Common myeloid progenitor, CD34-positive (primary cell): ENCODE results near the gene OLFM1.
A peak's percentile ranks its signal among the peaks of the same experiment; 100 is the strongest.

ENCODE experiments used
- CTCF ChIA-PET: fragments of 350-600 bp; sonication (Branson Sonifier 250); formaldehyde crosslinking; loops from one replicate; lab custom pipeline; 2021; ENCODE audit warnings: antibody characterized with exemption; lab: Charles Lee
- POLR2A ChIA-PET: fragments of 350-600 bp; sonication (Branson Sonifier 250); formaldehyde crosslinking; loops from one replicate; lab custom pipeline; 2021; ENCODE audit warnings: antibody characterized with exemption; lab: Charles Lee
- DNase-seq, 3 donors: peaks; one replicate each; pipeline versions ENCODE4 v3.0.0 to v3.0.0-alpha.2; 2013
- H3K27ac ChIP-seq, 2 experiments: 1 replicate in 1 of 2; 2 replicates in 1 of 2; pipeline ENCODE4 v1.7.0; 2013; ENCODE audit warnings: inconsistent platforms in 2 of 2, low read length in 2 of 2, mild to moderate bottlenecking in 2 of 2, low read depth in 1 of 2, moderate library complexity in 1 of 2; ENCODE audit not compliant: severe bottlenecking in 2 of 2, insufficient read depth in 1 of 2, poor library complexity in 1 of 2
- H3K27me3 ChIP-seq, 5 experiments: replicated peaks in 2 of 5; 1 replicate in 3 of 5; 2 replicates in 2 of 5; pipeline versions ENCODE4 v1.6.1 to v1.7.0; 2013; ENCODE audit warnings: low read length in 4 of 5, mild to moderate bottlenecking in 2 of 5, moderate library complexity in 2 of 5, inconsistent platforms in 1 of 5; ENCODE audit not compliant: insufficient read depth in 5 of 5, control insufficient read depth in 4 of 5
- H3K36me3 ChIP-seq, 4 experiments: 1 replicate in 2 of 4; 2 replicates in 2 of 4; pipeline versions ENCODE4 v1.6.1 to v1.7.0; 2013; ENCODE audit warnings: low read length in 3 of 4, control low read depth in 1 of 4, mild to moderate bottlenecking in 1 of 4; ENCODE audit not compliant: control insufficient read depth in 4 of 4, insufficient read depth in 4 of 4
- H3K4me1 ChIP-seq, 4 experiments: 1 replicate in 3 of 4; 2 replicates in 1 of 4; pipeline versions ENCODE4 v1.6.1 to v1.7.1; 2013; ENCODE audit warnings: low read length in 3 of 4, mild to moderate bottlenecking in 3 of 4, control low read depth in 1 of 4, inconsistent platforms in 1 of 4, moderate library complexity in 1 of 4; ENCODE audit not compliant: control insufficient read depth in 4 of 4, insufficient read depth in 4 of 4; ENCODE audit errors: control extremely low read depth in 1 of 4
- H3K4me3 ChIP-seq, 7 experiments: 1 replicate in 4 of 7; 2 replicates in 3 of 7; pipeline versions ENCODE4 v1.5.1 to v1.7.0; 2013; ENCODE audit warnings: mild to moderate bottlenecking in 7 of 7, low read length in 6 of 7, moderate library complexity in 6 of 7, inconsistent platforms in 2 of 7, low read depth in 2 of 7, control low read depth in 1 of 7; ENCODE audit not compliant: insufficient read depth in 4 of 7, control insufficient read depth in 1 of 7; ENCODE audit errors: extremely low read depth in 1 of 7
- H3K9me3 ChIP-seq, 5 experiments: 1 replicate in 4 of 5; 2 replicates in 1 of 5; pipeline versions ENCODE4 v1.6.1 to v1.7.1; 2013; ENCODE audit warnings: low read length in 4 of 5, mild to moderate bottlenecking in 2 of 5, inconsistent platforms in 1 of 5, low read depth in 1 of 5, moderate library complexity in 1 of 5; ENCODE audit not compliant: control insufficient read depth in 4 of 5, insufficient read depth in 2 of 5; ENCODE audit errors: control extremely low read depth in 1 of 5
- WGBS: methylation state at CpG from one replicate; pipeline ENCODE4 v1.1.5; 2013; ENCODE audit not compliant: insufficient coverage; 5-methylcytosine and 5-hydroxymethylcytosine counted together

The OLFM1 gene

DNA sequence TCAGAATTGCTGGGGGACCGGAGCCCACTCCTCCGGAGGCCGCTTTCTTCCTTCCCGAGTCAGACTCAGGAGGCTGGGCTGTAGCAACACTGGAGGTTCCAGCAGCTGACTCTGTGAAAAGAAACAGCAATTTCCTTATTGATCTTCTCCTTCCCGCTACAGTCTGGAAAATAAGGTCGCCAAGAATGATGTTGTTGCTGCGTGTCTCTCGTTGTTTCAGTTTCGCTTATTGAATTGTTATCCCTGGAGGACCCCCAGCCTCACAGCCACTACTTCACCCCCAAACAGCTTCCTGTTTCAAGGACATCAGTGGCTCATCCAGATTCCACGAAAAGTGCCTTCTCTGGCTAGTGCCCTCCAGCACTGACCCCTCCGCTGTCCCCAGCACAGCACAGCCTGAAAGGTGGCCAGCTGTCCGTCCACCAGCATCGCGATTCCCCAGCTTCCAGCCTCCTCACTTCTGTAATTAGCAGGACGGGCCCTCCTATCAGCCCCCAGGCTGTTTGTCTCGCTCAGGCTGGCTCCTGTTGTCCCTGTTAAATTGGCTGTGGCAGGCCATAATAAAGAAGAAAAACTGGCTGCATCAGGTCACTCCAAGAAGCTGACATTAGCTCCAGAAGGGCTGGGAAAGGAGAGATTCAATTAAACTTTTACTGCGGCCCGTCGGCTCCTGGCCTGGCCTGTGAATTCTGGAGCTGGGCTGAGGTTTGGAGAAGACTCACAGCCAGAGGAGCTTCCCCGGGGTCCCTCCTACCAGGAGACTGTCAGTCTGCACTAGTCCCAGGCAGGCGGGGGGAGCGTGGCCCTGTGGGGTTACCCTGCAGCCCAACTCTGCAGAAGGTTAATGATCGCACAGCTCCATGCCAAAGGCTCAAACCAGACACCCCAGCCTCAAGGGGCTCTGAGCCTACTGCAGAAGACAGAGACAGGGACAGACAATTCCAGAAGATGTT, 40.5 kb downstream of the OLFM1 start:
- H3K9me3 ChIP-seq = no peaks in the 10 kb centered on the region
- H3K27ac ChIP-seq = no peak overlapping the region
- ChIA-PET CTCF (no interaction called here), POLR2A (no interaction called here)
- DNase-seq = no peak
- 61% methylated on average over 21 of the region's 23 CpGs for WGBS
- H3K36me3 ChIP-seq = no peaks in the 10 kb centered on the region
- H3K27me3 ChIP-seq = peaks cover 0 to 49% (median 1%) of the 10 kb centered on the region in 5 experiments
- no peaks in the 10 kb centered on the region for H3K4me1 ChIP-seq
- no peak overlapping the region for H3K4me3 ChIP-seq

DNA sequence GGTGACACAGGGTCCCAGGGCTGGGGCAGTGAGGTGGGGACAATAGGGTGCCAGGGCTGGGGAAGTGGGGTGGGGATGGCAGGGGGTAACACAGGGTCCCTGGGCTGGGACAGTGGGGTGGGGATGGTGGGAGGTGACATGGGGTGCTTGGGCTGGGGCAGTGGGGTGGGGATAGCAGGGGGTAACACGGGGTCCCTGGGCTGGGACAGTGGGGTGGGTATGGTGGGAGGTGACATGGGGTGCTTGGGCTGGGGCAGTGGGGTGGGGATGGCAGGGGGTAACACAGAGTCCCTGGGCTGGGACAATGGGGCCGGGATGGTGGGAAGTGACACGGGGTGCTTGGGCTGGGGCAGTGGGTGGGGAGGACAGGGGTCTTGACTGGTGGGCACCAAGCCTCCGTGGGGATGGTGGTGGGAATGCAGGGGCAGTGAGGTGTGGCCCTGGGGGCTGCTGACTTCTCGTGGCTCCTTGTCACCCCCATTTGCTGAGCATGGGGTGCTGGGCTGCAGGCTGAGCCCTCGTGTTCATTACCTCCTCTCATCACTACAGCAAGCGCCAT, 41.7 kb downstream of the OLFM1 start:
- Histone ChIP-seq H3K4me1 (no peaks in the 10 kb centered on the region), H3K9me3 (no peaks in the 10 kb centered on the region), H3K27ac (no peak overlapping the region), H3K4me3 (no peak overlapping the region), H3K36me3 (no peaks in the 10 kb centered on the region), H3K27me3 (peaks cover 0 to 58% (median 2%) of the 10 kb centered on the region in 5 experiments)
- ChIA-PET POLR2A (no interaction called here), CTCF (no interaction called here)
- DNase-seq = no peak
- WGBS = 98% methylated on average over 6 of the region's 7 CpGs

DNA sequence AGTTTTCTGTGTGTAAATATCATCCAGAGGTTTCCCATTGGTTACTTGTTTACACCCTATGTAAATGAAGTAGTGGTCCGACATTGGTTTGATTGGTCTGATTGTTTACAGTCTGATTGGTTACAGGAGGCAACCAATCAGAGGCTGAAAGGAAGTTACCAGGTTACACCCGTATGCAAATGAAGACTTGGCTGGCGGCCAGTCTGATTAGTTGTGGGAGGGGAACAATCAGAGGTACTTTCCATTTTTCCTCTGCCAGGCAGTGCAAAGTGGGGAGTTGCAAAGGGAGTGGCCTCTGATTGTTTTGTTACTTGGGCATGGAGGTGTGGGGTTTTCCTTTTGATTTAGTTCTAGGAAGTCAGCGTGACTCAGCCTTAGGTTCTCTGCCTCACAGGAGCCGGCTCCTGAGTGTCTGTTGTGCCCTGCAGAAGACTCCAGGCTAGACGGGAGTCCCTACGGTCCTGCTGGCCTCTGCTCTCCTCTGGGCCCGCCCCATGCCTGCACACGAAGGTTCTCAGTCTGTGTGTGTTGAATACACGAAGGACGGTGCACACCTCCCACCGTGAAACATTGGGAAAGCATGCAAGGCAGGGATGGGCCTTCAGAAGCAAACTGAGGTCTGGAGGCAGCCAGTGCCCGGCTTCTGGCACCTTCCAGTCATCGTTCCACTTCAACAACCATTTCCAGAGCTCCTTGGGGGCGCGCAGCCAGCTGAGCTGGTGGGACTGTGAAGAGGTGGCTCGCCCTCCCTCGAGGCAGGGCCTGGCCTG, 42.9 kb downstream of the OLFM1 start:
- POLR2A ChIA-PET = no interaction called here
- no peak overlapping the region for H3K4me3 ChIP-seq
- no peaks in the 10 kb centered on the region for H3K9me3 ChIP-seq
- CTCF ChIA-PET = no interaction called here
- no peaks in the 10 kb centered on the region for H3K4me1 ChIP-seq
- 86% methylated on average over 13 of the region's 18 CpGs for WGBS
- DNase-seq = peak in 1 of 3 donors; percentile 6
- no peak overlapping the region for H3K27ac ChIP-seq
- H3K27me3 ChIP-seq = peaks cover 0 to 62% (median 2%) of the 10 kb centered on the region in 5 experiments
- H3K36me3 ChIP-seq = no peaks in the 10 kb centered on the region

DNA sequence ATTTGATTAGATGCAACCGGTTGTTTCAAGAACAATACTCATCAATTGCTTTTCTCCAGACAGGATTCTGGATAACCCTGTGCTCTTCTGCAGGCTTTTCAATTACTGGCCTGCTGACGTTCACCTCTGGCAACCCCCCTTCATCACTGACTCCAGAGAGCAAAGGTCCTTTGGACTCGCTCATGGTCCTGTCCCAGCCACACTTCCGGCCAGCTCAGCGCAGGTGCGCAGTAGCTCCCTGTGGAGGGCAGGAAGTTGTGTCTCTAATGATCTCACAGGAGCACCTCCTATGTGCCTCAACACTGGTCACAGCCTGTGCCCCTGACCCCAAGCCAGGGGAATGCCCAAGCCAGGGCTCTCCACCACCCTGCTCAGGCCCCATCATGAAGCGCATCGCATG, 44.0 kb downstream of the OLFM1 start:
- no peak for DNase-seq
- CTCF ChIA-PET = no interaction called here
- Histone ChIP-seq H3K4me3 (no peak overlapping the region), H3K27ac (no peak overlapping the region), H3K27me3 (peaks cover 0 to 68% (median 2%) of the 10 kb centered on the region in 5 experiments), H3K9me3 (no peaks in the 10 kb centered on the region), H3K36me3 (no peaks in the 10 kb centered on the region), H3K4me1 (no peaks in the 10 kb centered on the region)
- 94% methylated on average over 6 of the region's 8 CpGs for WGBS
- POLR2A ChIA-PET = no interaction called here

DNA sequence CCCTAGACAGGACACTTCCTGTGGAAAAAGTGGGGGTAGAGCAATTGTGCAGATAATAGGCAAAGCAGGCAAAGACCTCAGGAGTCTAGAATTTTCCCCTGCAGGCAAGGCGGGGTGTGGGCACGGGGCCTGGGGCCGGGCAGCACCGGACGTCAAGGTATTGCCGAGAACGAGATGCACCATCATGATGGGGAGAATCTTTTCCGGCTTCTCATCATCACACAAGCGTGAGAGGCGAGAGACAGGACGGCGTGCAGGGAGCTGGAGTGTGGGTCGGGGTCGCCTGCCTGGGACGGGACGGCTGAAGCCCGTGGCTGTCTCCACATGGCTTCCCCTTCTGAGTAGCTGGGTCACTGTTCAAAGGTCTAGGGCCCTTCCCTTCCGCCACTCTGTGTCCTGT, 44.5 kb downstream of the OLFM1 start:
- H3K4me1 ChIP-seq = no peaks in the 10 kb centered on the region
- no peaks in the 10 kb centered on the region for H3K36me3 ChIP-seq
- H3K4me3 ChIP-seq = no peak overlapping the region
- H3K27ac ChIP-seq = no peak overlapping the region
- no peaks in the 10 kb centered on the region for H3K9me3 ChIP-seq
- H3K27me3 ChIP-seq = peaks cover 0 to 72% (median 2%) of the 10 kb centered on the region in 5 experiments
- 96% methylated on average over 18 of the region's 18 CpGs for WGBS
- POLR2A ChIA-PET = no interaction called here
- DNase-seq = no peak
- CTCF ChIA-PET = no interaction called here

DNA sequence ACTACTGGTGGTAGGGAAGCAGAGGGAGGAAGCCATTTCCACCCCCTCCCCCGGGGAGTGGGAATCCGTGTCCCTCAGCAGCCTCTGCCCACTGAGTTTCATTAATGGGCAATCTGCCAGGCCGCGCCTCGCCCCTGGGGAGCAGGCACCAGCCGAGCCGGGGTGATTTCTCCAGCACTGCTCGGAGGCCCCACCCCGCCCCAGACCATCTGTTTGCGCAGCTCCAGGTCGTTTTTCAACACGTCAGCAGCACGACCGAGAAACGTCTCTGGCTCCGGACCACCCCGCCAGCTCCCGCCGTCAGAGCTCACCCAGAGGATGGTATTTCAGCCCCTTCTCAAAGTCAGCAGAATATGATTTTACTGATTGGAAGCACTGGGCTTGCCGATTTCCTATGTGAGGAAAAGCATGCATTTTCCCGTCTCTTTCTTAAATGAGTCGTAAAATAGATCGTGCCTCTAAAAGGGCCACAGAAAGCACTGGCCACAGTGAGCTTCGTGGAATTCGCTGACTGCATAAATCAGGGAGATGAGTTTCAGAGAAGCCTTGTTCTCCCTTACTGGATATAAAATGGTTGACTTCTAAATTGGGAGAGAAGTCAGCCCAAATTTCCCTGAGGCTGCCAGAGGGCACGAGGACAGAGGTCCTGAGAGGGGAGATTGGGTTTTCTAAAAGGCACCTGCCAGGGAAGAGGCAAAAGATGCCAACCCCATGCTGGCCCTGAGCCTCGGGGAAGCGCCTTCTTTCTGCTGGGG, 47.0 kb downstream of the OLFM1 start:
- no peak overlapping the region for H3K4me3 ChIP-seq
- POLR2A ChIA-PET = no interaction called here
- no peak overlapping the region for H3K27ac ChIP-seq
- H3K36me3 ChIP-seq = no peaks in the 10 kb centered on the region
- H3K4me1 ChIP-seq = no peaks in the 10 kb centered on the region
- H3K9me3 ChIP-seq = peaks cover 0 to 8% (median 0%) of the 10 kb centered on the region in 5 experiments
- peaks cover 0 to 74% (median 4%) of the 10 kb centered on the region in 5 experiments for H3K27me3 ChIP-seq
- no peak for DNase-seq
- 77% methylated on average over 28 of the region's 28 CpGs for WGBS
- CTCF ChIA-PET = no interaction called here
